ENCODE results near the gene ZNF205. TPM values are rescaled to one million over a fixed set of nuclear protein-coding genes. Genes with fewer than 3 reads are reported as not detected.

Gene ZNF205
- total and polyA plus RNA-seq, 9 of the 15 experiments (the other 6 are each of a cell fraction or from before 2014, with no cell fraction given), result 2.4 to 11.8 (median 5.1) TPM; not detected in 2

DNA sequence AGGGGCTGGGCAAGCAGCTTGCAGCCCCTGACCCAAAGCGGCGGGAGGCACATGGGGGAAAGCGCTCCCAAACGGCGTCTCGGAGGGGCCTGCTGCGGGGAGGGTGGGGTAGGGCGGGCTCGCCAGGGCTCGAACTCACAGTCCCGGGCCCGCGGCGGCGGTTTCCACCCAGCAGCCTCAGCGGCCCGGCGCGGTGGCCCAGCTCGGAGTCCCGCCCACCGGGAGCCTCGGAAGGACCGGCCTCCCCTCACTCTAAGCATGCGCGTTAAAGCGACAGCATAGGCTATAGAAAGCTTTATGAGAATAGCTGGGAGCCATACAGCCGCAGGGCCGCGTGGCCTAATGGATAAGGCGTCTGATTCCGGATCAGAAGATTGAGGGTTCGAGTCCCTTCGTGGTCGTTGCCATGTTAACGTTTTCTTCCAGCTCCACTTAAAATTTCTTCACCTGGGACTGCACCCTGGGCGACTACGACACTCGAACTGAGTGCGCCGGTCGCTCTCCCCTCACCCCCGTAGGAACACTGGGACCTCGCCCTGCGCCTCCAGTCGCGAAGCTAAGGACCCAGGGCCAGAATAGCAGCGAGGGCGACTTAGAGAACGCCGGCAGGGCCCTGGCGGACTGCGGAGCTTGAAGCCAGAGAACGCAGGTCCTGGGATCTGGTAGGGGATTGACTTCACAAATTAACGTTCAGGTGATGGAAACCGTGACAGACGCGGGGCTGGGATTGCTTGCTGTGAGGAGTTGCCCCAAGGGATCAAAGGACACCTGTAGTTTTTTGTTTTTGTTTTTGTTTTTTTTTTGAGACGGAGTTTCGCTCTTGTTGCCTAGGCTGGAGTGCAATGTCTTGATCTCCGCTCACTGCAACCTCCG is 38.2 kb downstream of the ZNF205 start (continued):
- TF ChIP-seq, protein P1, sequence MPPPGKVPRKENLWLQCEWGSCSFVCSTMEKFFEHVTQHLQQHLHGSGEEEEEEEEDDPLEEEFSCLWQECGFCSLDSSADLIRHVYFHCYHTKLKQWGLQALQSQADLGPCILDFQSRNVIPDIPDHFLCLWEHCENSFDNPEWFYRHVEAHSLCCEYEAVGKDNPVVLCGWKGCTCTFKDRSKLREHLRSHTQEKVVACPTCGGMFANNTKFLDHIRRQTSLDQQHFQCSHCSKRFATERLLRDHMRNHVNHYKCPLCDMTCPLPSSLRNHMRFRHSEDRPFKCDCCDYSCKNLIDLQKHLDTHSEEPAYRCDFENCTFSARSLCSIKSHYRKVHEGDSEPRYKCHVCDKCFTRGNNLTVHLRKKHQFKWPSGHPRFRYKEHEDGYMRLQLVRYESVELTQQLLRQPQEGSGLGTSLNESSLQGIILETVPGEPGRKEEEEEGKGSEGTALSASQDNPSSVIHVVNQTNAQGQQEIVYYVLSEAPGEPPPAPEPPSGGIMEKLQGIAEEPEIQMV (tag; conservative IDR thresholded peaks at IDR 0.05; ENCODE audit: low read depth), result 0 out of 2 replicates have a peak, but pooled peaks have one; percentile 17
- TF ChIP-seq NELFE (IDR thresholded peaks at IDR 0.05; ENCODE audit: insufficient read depth, insufficient read length) (no peak), ZFX (CRISPR knock-in tag; IDR thresholded peaks at IDR 0.05) (no peak; the same call in 1 of the 2 replicates), POLR3G (IDR thresholded peaks at IDR 0.05; ENCODE audit: extremely low read depth, insufficient read length, insufficient replicate concordance) (peak; percentile 94), SNIP1 (IDR thresholded peaks at IDR 0.05; ENCODE audit: low read depth) (peak; percentile 95), ZNF232 (CRISPR knock-in tag; IDR thresholded peaks at IDR 0.05) (no peak), ZNF408 (CRISPR knock-in tag; IDR thresholded peaks at IDR 0.05; ENCODE audit: low read depth) (no peak), HSF4 (CRISPR knock-in tag; IDR thresholded peaks at IDR 0.05; ENCODE audit: borderline replicate concordance) (no peak), FOSL1 (tag; conservative IDR thresholded peaks at IDR 0.05) (no peak), TEAD4 (IDR thresholded peaks at IDR 0.05; ENCODE audit: low read length) (peak; percentile 85), TEAD4 (CRISPR knock-in tag; IDR thresholded peaks at IDR 0.05; ENCODE audit: borderline replicate concordance) (no peak), PURB (CRISPR knock-in tag; IDR thresholded peaks at IDR 0.05; ENCODE audit: low read depth) (no peak), ZNF696 (CRISPR knock-in tag; conservative IDR thresholded peaks at IDR 0.05) (no peak)
- TF ChIP-seq, protein P2, sequence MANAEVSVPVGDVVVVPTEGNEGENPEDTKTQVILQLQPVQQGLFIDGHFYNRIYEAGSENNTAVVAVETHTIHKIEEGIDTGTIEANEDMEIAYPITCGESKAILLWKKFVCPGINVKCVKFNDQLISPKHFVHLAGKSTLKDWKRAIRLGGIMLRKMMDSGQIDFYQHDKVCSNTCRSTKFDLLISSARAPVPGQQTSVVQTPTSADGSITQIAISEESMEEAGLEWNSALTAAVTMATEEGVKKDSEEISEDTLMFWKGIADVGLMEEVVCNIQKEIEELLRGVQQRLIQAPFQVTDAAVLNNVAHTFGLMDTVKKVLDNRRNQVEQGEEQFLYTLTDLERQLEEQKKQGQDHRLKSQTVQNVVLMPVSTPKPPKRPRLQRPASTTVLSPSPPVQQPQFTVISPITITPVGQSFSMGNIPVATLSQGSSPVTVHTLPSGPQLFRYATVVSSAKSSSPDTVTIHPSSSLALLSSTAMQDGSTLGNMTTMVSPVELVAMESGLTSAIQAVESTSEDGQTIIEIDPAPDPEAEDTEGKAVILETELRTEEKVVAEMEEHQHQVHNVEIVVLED (CRISPR knock-in tag; IDR thresholded peaks at IDR 0.05), result no peak
- TF ChIP-seq, protein P3, sequence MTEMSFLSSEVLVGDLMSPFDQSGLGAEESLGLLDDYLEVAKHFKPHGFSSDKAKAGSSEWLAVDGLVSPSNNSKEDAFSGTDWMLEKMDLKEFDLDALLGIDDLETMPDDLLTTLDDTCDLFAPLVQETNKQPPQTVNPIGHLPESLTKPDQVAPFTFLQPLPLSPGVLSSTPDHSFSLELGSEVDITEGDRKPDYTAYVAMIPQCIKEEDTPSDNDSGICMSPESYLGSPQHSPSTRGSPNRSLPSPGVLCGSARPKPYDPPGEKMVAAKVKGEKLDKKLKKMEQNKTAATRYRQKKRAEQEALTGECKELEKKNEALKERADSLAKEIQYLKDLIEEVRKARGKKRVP (CRISPR knock-in tag; IDR thresholded peaks at IDR 0.05), result no peak
- TF ChIP-seq, protein P4, sequence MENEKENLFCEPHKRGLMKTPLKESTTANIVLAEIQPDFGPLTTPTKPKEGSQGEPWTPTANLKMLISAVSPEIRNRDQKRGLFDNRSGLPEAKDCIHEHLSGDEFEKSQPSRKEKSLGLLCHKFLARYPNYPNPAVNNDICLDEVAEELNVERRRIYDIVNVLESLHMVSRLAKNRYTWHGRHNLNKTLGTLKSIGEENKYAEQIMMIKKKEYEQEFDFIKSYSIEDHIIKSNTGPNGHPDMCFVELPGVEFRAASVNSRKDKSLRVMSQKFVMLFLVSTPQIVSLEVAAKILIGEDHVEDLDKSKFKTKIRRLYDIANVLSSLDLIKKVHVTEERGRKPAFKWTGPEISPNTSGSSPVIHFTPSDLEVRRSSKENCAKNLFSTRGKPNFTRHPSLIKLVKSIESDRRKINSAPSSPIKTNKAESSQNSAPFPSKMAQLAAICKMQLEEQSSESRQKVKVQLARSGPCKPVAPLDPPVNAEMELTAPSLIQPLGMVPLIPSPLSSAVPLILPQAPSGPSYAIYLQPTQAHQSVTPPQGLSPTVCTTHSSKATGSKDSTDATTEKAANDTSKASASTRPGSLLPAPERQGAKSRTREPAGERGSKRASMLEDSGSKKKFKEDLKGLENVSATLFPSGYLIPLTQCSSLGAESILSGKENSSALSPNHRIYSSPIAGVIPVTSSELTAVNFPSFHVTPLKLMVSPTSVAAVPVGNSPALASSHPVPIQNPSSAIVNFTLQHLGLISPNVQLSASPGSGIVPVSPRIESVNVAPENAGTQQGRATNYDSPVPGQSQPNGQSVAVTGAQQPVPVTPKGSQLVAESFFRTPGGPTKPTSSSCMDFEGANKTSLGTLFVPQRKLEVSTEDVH (IDR thresholded peaks at IDR 0.05; ENCODE audit: low read depth, partially characterized antibody), result no peak
- TF ChIP-seq, protein P5, sequence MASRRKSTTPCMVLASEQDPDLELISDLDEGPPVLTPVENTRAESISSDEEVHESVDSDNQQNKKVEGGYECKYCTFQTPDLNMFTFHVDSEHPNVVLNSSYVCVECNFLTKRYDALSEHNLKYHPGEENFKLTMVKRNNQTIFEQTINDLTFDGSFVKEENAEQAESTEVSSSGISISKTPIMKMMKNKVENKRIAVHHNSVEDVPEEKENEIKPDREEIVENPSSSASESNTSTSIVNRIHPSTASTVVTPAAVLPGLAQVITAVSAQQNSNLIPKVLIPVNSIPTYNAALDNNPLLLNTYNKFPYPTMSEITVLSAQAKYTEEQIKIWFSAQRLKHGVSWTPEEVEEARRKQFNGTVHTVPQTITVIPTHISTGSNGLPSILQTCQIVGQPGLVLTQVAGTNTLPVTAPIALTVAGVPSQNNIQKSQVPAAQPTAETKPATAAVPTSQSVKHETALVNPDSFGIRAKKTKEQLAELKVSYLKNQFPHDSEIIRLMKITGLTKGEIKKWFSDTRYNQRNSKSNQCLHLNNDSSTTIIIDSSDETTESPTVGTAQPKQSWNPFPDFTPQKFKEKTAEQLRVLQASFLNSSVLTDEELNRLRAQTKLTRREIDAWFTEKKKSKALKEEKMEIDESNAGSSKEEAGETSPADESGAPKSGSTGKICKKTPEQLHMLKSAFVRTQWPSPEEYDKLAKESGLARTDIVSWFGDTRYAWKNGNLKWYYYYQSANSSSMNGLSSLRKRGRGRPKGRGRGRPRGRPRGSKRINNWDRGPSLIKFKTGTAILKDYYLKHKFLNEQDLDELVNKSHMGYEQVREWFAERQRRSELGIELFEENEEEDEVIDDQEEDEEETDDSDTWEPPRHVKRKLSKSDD (conservative IDR thresholded peaks at IDR 0.05; ENCODE audit: low read length), result 0 out of 2 replicates have a peak, but pooled peaks have one; percentile 66
